ENCODE results near the gene LRRC42.

GRCh38 chr1:53949023-53949990 lies 3.2 kb downstream of the LRRC42 start:
- TF ChIP-seq POLR2AphosphoS5 (IDR thresholded peaks at IDR 0.05; ENCODE audit: borderline replicate concordance, low read depth, low read length), result no peak
- TF ChIP-seq EZH2 (IDR thresholded peaks at IDR 0.05), result no peak

Measured in SK-N-MC (cell line).